K562 (cell line): ENCODE results near the gene ZMPSTE24. TPM values are rescaled to one million over a fixed set of nuclear protein-coding genes. Genes with fewer than 3 reads are reported as not detected.

ENCODE experiments used
- ATAC-seq: fragments of 200-7000 bp; cut with Tn5 transposase; 3 replicates; pipeline ENCODE4 v1.9.1; 2020; ENCODE audit warnings: moderate library complexity
- BruUV-seq: library from RNA; stranded (reverse); fragments of 400-500 nt; replicated peaks from 2 replicates; lab custom pipeline; 2021; lab: Mats Ljungman, UMichigan
- CTCF ChIA-PET: fragments of 300-600 bp; formaldehyde crosslinking; extraction: SDS; loops from one replicate; lab custom pipeline; 2021; ENCODE audit warnings: low intra/inter-chr PET ratio; lab: Yijun Ruan, JAX
- POLR2A ChIA-PET: fragments of 300-600, 350-650 bp; sonication (Branson Sonifier 250); formaldehyde crosslinking; extraction: SDS; loops from one replicate; lab custom pipeline; 2021; ENCODE audit warnings: antibody characterized with exemption, inconsistent platforms; lab: Yijun Ruan, JAX
- DNase-seq, 4 experiments: peaks; one replicate each; pipeline versions ENCODE4 v3.0.0 to v3.0.0-alpha.2; 2011 to 2018; ENCODE audit warnings: low spot score in 3 of 4, mixed read lengths in 3 of 4; ENCODE audit errors: extremely low read depth in 1 of 4
- FAIRE-seq: peaks from 2 replicates; lab custom pipeline; 2011; peaks lifted over from hg19 to GRCh38; lab: Jason Lieb, UNC
- H2AFZ ChIP-seq: 2 replicates; pipeline ENCODE4 v1.6.0; 2011; ENCODE audit warnings: low read depth, low read length, control low read depth, inconsistent platforms
- H3K27ac ChIP-seq: fragments of 200-600 bp; 3 replicates; pipeline ENCODE4 v1.8.0; 2011; ENCODE audit warnings: low read depth, mild to moderate bottlenecking, control low read depth, inconsistent platforms, low read length, moderate library complexity, mixed read lengths; ENCODE audit errors: extremely low read depth
- H3K27me3 ChIP-seq, 2 experiments: fragments of 300-600 bp in 1 of 2; 2 replicates in 1 of 2; 3 replicates in 1 of 2; pipeline versions ENCODE4 v1.6.0 to v1.8.0; 2011; ENCODE audit warnings: inconsistent platforms in 2 of 2, low read length in 2 of 2, mild to moderate bottlenecking in 1 of 2, mixed read lengths in 1 of 2, moderate library complexity in 1 of 2; ENCODE audit not compliant: control insufficient read depth in 2 of 2, insufficient read depth in 2 of 2
- H3K36me3 ChIP-seq: fragments of 300-600 bp; 3 replicates; pipeline ENCODE4 v1.8.0; 2011; ENCODE audit warnings: mild to moderate bottlenecking, low read length, inconsistent platforms; ENCODE audit not compliant: control insufficient read depth, insufficient read depth
- H3K4me1 ChIP-seq, 2 experiments: fragments of 200-600 bp in 1 of 2; replicated peaks in 1 of 2; 2 replicates in 1 of 2; 3 replicates in 1 of 2; pipeline versions ENCODE4 v1.5.1 to v1.8.0; 2011; ENCODE audit warnings: inconsistent platforms in 2 of 2, low read length in 2 of 2, mild to moderate bottlenecking in 1 of 2, mixed read lengths in 1 of 2, moderate library complexity in 1 of 2; ENCODE audit not compliant: control insufficient read depth in 2 of 2, insufficient read depth in 2 of 2
- H3K4me2 ChIP-seq: 2 replicates; pipeline ENCODE4 v1.6.1; 2011; ENCODE audit warnings: low read length, control low read depth, inconsistent platforms, mixed read lengths; ENCODE audit not compliant: insufficient read depth
- H3K4me3 ChIP-seq: fragments of 200-600 bp; sonication (generic), shearing (Covaris generic); 2 replicates; pipeline ENCODE4 v1.5.1; 2016; ENCODE audit warnings: control low read depth, inconsistent platforms
- H3K79me2 ChIP-seq: fragments of 200-600 bp; 3 replicates; pipeline ENCODE4 v1.8.0; 2011; ENCODE audit warnings: low read length, inconsistent platforms; ENCODE audit not compliant: control insufficient read depth, insufficient read depth
- H3K9ac ChIP-seq, 2 experiments: 2 replicates each; pipeline versions ENCODE4 v1.6.0 to v1.6.1; 2011; ENCODE audit warnings: low read depth in 2 of 2, low read length in 2 of 2, control low read depth in 1 of 2, inconsistent platforms in 1 of 2, mild to moderate bottlenecking in 1 of 2, mixed read lengths in 1 of 2; ENCODE audit not compliant: insufficient read depth in 1 of 2
- H3K9me1 ChIP-seq: one replicate; pipeline ENCODE4 v1.6.0; 2011; ENCODE audit warnings: inconsistent platforms, mild to moderate bottlenecking, low read length, moderate library complexity; ENCODE audit not compliant: control insufficient read depth, insufficient read depth
- H3K9me3 ChIP-seq: replicated peaks from 2 replicates; pipeline ENCODE4 v1.5.1; 2011; ENCODE audit warnings: low read depth, low read length, inconsistent platforms; ENCODE audit not compliant: control insufficient read depth, insufficient read depth
- H4K20me1 ChIP-seq: replicated peaks from 2 replicates; pipeline ENCODE4 v1.6.1; 2011; ENCODE audit warnings: low read length, inconsistent platforms, mixed read lengths; ENCODE audit not compliant: control insufficient read depth, insufficient read depth
- C11orf30 ChIP-seq: fragments of 450-650 bp; IDR thresholded peaks from 2 replicates; pipeline ENCODE4 v1.6.1; 2016; ENCODE audit warnings: low read depth, mild to moderate bottlenecking
- FOXP4 ChIP-seq: sonication (generic); formaldehyde crosslinking; IDR thresholded peaks from 2 replicates; pipeline ENCODE4 v1.8.0; 2022; ENCODE audit warnings: mild to moderate bottlenecking, missing genetic modification reagents, borderline replicate concordance
- HDAC2 ChIP-seq: fragments of 450-650 bp; IDR thresholded peaks from 2 replicates; pipeline ENCODE4 v1.6.1; 2016; ENCODE audit warnings: mild to moderate bottlenecking
- IFI16 ChIP-seq: fragments of 250-450 bp; sonication (Bioruptor Pico); IDR thresholded peaks from 2 replicates; pipeline ENCODE4 v2.1.2; 2022; ENCODE audit warnings: mild to moderate bottlenecking, inconsistent platforms
- KLF10 ChIP-seq: fragments of 250-450 bp; sonication (Bioruptor Pico); IDR thresholded peaks from 2 replicates; pipeline ENCODE4 v1.6.1; 2021; ENCODE audit warnings: matching md5 sums
- MAFF ChIP-seq: IDR thresholded peaks from 2 replicates; pipeline ENCODE4 v1.6.1; 2012; ENCODE audit warnings: low read length, improper control_type of control experiment
- NCOA2 ChIP-seq, 2 experiments: fragments of 450-650 bp; IDR thresholded peaks; 2 replicates each; pipeline ENCODE4 v1.6.1; 2018; ENCODE audit warnings: mild to moderate bottlenecking in 2 of 2, moderate library complexity in 1 of 2; ENCODE audit not compliant: partially characterized antibody in 2 of 2
- PHF8 ChIP-seq: fragments of 200-600 bp; sonication (generic); IDR thresholded peaks from 2 replicates; pipeline ENCODE4 v1.6.1; 2012; ENCODE audit warnings: mixed run types, mild to moderate bottlenecking, inconsistent platforms, low read length, moderate library complexity, borderline replicate concordance
- POLR2A ChIP-seq: fragments of 450-650 bp; conservative IDR thresholded peaks from 2 replicates; pipeline ENCODE4 v1.6.1; 2016
- SMARCB1 ChIP-seq: IDR thresholded peaks from 2 replicates; pipeline ENCODE4 v1.6.1; 2011; ENCODE audit warnings: improper control_type of control experiment, low read depth; ENCODE audit not compliant: insufficient read length
- ZFPM2 ChIP-seq: fragments of 250-450 bp; sonication (Bioruptor Pico); IDR thresholded peaks from 2 replicates; pipeline ENCODE4 v1.5.1; 2022; ENCODE audit warnings: mild to moderate bottlenecking
- ZNF140 ChIP-seq: fragments of 250-450 bp; sonication (Bioruptor Pico); IDR thresholded peaks from 2 replicates; pipeline ENCODE4 v1.8.0; 2021; ENCODE audit warnings: moderate library complexity, mild to moderate bottlenecking, inconsistent platforms
- ZNF316 ChIP-seq: fragments of 450-650 bp; IDR thresholded peaks from 2 replicates; pipeline ENCODE4 v1.6.1; 2016
- ZNF408 ChIP-seq: fragments of 250-450 bp; sonication (Bioruptor Pico); IDR thresholded peaks from 2 replicates; pipeline ENCODE4 v1.4.0; 2020; ENCODE audit warnings: low read depth, mild to moderate bottlenecking, moderate library complexity
- WGBS: fragments of 100-300 bp; shearing (Covaris generic); methylation state at CpG from one replicate; pipeline ENCODE4 v1.1.6; 2016; ENCODE audit warnings: low coverage, mixed read lengths; ENCODE audit not compliant: insufficient coverage; ENCODE audit errors: missing lambda C conversion rate; 5-methylcytosine and 5-hydroxymethylcytosine counted together
- in situ Hi-C: fragments of 300-500 bp; cut with MboI; formaldehyde crosslinking; loops from 4 replicates; pipeline ENCODE4 v1.15.0; 2018; ENCODE audit warnings: inconsistent platforms, mixed read lengths
- intact Hi-C: fragments of 100-400 bp; cut with micrococcal nuclease; formaldehyde crosslinking; loops from 2 replicates; pipeline ENCODE4 v1.14.2; 2022
- polyA plus RNA-seq, 8 experiments: library from polyadenylated mRNA; depleted of rRNA in 4 of 8; stranded (reverse) in 5 of 8; unstranded in 3 of 8; fragments of >200 nt; fragmentation: Nextera tagmentation in 2 of 8; fragmentation: Illumina TruSeq in 1 of 8; extraction: Ambion mirVana in 2 of 8; extraction: Trizol in 1 of 8; gene quantifications; 2 replicates each; pipeline versions ENCODE4 v1.2.1 to v1.2.3, GENCODE V29; 2011 to 2014; ENCODE audit warnings: inconsistent platforms in 1 of 8, missing spikeins in 1 of 8
- total RNA-seq, 7 experiments: library from RNA; depleted of rRNA in 6 of 7; stranded (reverse); fragments of >200 nt in 6 of 7; fragmentation: Illumina TruSeq in 2 of 7; extraction: Trizol in 2 of 7; gene quantifications; 2 replicates each; pipeline versions ENCODE4 v1.2.1 to v1.2.3, GENCODE V29; 2011 to 2021; ENCODE audit warnings: low replicate concordance in 1 of 7
- TF ChIP-seq, protein P1 (sequence below): fragments of 250-450 bp; sonication (Bioruptor Pico); IDR thresholded peaks from 2 replicates; pipeline ENCODE4 v1.8.0; 2021; ENCODE audit warnings: mild to moderate bottlenecking, moderate library complexity

Gene ZMPSTE24
- total and polyA plus RNA-seq, 9 of the 15 experiments (the other 6 are each of a cell fraction or from before 2014, with no cell fraction given): 30.7 to 75.9 (median 64.3) TPM

DNA sequence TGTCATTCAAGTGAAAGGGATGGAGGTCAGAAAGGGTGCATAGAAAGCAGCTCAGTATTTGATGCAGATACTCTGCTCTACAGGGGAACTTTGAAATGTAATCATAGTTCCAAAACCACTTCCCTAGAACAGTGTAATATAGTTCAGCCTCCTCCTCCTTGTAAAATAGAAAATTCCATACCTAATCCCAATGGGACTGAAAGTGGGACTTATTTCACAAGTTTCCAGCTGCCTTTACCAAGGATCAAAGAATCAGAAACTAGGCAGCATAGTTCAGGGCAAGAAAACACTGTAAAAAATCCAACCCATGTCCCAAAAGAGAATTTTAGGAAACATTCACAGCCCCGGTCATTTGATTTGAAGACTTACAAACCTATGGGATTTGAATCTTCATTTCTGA is 18.4 kb upstream of the ZMPSTE24 start:
- Histone ChIP-seq H3K9ac (no peak overlapping the region), H3K36me3 (peaks cover 48% of the 10 kb centered on the region), H3K79me2 (no peaks in the 10 kb centered on the region), H2AFZ (no peak overlapping the region), H3K4me1 (0 out of 5 replicates have a peak, but pooled peaks cover 0 to 3% of the 10 kb centered on the region in 2 experiments), H4K20me1 (no peaks in the 10 kb centered on the region), H3K4me2 (no peak overlapping the region), H3K9me1 (no peaks in the 10 kb centered on the region), H3K4me3 (no peak overlapping the region), H3K9me3 (no peaks in the 10 kb centered on the region), H3K27me3 (no peaks in the 10 kb centered on the region), H3K27ac (no peak overlapping the region)
- intact Hi-C loops (no loop called here), in situ Hi-C loops (no loop called here)
- FAIRE-seq (no peak), DNase-seq (no peak), ATAC-seq (peak; percentile 40; the same call in 2 of the 3 replicates)
- ChIA-PET POLR2A (interaction anchor here (0.6 to 4.5 kb wide), 8 partner anchors 9 to 356 kb away, joined by 3 to 25 read pairs (median 5); partner anchors contain the start of genes TRIT1 and ZMPSTE24), CTCF (no interaction called here)
- 100% methylated on average over 1 of the region's 1 CpG for WGBS
- no TSS peak for BruUV-seq
- TF ChIP-seq POLR2A: 0 out of 2 replicates have a peak, but pooled peaks have one; percentile 8
- no peak for TF ChIP-seq ZNF408 (CRISPR knock-in tag)

GRCh38 chr1:40240390-40240789 is 17.6 kb upstream of the ZMPSTE24 start:
- no peak overlapping the region for H3K27ac ChIP-seq
- whole genome bisulfite sequencing: 90% methylated on average over 2 of the region's 2 CpGs
- peaks cover 42% of the 10 kb centered on the region for H3K36me3 ChIP-seq
- no peaks in the 10 kb centered on the region for H3K9me1 ChIP-seq
- DNase-seq (no peak), FAIRE-seq (no peak), ATAC-seq (no peak)
- POLR2A ChIA-PET: interaction anchor here (0.6 to 4.5 kb wide), 7 partner anchors 8 to 190 kb away, joined by 3 to 25 read pairs (median 6); partner anchors contain the start of gene ZMPSTE24
- H3K9me3 ChIP-seq: no peaks in the 10 kb centered on the region
- intact Hi-C loops (no loop called here), in situ Hi-C loops (no loop called here)
- no peak overlapping the region for H3K4me3 ChIP-seq
- no TSS peak for BruUV-seq
- no peak overlapping the region for H3K4me2 ChIP-seq
- H3K9ac ChIP-seq: no peak overlapping the region
- H4K20me1 ChIP-seq: no peaks in the 10 kb centered on the region
- H3K79me2 ChIP-seq: no peaks in the 10 kb centered on the region
- no peaks in the 10 kb centered on the region for H3K27me3 ChIP-seq
- H3K4me1 ChIP-seq: 0 out of 5 replicates have a peak, but pooled peaks cover 0 to 3% of the 10 kb centered on the region in 2 experiments
- no peak overlapping the region for H2AFZ ChIP-seq
- CTCF ChIA-PET: no interaction called here
- no peak for TF ChIP-seq SMARCB1
- no peak for TF ChIP-seq IFI16
- TF ChIP-seq MAFF: peak; percentile 39; the same call in 1 of the 2 replicates
- no peak for TF ChIP-seq PHF8
- TF ChIP-seq ZNF140 (CRISPR knock-in tag): no peak
- TF ChIP-seq C11orf30: peak; percentile 40
- TF ChIP-seq KLF10: no peak
- TF ChIP-seq FOXP4 (CRISPR knock-in tag): no peak
- no peak for TF ChIP-seq NCOA2 (IDR thresholded peaks at IDR 0.05; ENCODE audit: partially characterized antibody in 2 of 2)
- TF ChIP-seq ZNF316: peak; percentile 70
- TF ChIP-seq HDAC2: no peak
- TF ChIP-seq, protein P1, sequence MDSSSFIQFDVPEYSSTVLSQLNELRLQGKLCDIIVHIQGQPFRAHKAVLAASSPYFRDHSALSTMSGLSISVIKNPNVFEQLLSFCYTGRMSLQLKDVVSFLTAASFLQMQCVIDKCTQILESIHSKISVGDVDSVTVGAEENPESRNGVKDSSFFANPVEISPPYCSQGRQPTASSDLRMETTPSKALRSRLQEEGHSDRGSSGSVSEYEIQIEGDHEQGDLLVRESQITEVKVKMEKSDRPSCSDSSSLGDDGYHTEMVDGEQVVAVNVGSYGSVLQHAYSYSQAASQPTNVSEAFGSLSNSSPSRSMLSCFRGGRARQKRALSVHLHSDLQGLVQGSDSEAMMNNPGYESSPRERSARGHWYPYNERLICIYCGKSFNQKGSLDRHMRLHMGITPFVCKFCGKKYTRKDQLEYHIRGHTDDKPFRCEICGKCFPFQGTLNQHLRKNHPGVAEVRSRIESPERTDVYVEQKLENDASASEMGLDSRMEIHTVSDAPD (CRISPR knock-in tag): no peak
- TF ChIP-seq ZFPM2 (CRISPR knock-in tag): no peak
